PC-3 (cell line): Measurements from ENCODE around the gene ADAMTS5. TPM values are rescaled to one million over a fixed set of nuclear protein-coding genes. Genes with fewer than 3 reads are reported as not detected.
A peak's percentile ranks its signal among the peaks of the same experiment; 100 is the strongest.

Experiments used
- ATAC-seq: fragments of 200-7000 bp; cut with Tn5 transposase; 2 replicates; pipeline ENCODE4 v1.9.1; 2020; ENCODE audit warnings: mild to moderate bottlenecking, moderate library complexity
- BruUV-seq: library from RNA; stranded (reverse); fragments of 400-500 nt; replicated peaks from 2 replicates; lab custom pipeline; 2021; lab: Mats Ljungman, UMichigan
- CTCF ChIA-PET: fragments of 300-600 bp; sonication (Branson Sonifier 250); formaldehyde crosslinking; loops from one replicate; lab custom pipeline; 2022; ENCODE audit warnings: antibody characterized with exemption; lab: Charles Lee
- POLR2A ChIA-PET: fragments of 300-600 bp; sonication (Branson Sonifier 250); formaldehyde crosslinking; loops from one replicate; lab custom pipeline; 2022; ENCODE audit warnings: antibody characterized with exemption; ENCODE audit not compliant: unreplicated experiment; lab: Charles Lee
- DNase-seq: peaks from one replicate; pipeline ENCODE4 v3.0.0-alpha.2; 2015
- H2AFZ ChIP-seq: fragments of 300-600 bp; sonication (generic); 2 replicates; pipeline ENCODE4 v1.6.0; 2016; ENCODE audit warnings: antibody characterized with exemption, low read length
- H3F3A ChIP-seq: fragments of 300-600 bp; sonication (generic); one replicate; pipeline ENCODE4 v1.6.0; 2017; ENCODE audit warnings: antibody characterized with exemption, low read length, control low read depth, mild to moderate bottlenecking; ENCODE audit not compliant: unreplicated experiment
- H3K27ac ChIP-seq: fragments of 300-600 bp; sonication (generic); 2 replicates; pipeline ENCODE4 v1.5.1; 2016; ENCODE audit warnings: mild to moderate bottlenecking, low read length
- H3K27me3 ChIP-seq: fragments of 300-600 bp; sonication (generic); 2 replicates; pipeline ENCODE4 v1.6.1; 2016; ENCODE audit warnings: low read length, mixed read lengths
- H3K36me3 ChIP-seq: fragments of 300-600 bp; sonication (generic); 2 replicates; pipeline ENCODE4 v1.6.1; 2016; ENCODE audit warnings: low read depth, mixed run types, low read length, mixed read lengths
- H3K4me1 ChIP-seq: fragments of 300-600 bp; sonication (generic); 2 replicates; pipeline ENCODE4 v1.5.1; 2016; ENCODE audit warnings: low read length; ENCODE audit not compliant: insufficient read depth
- H3K4me2 ChIP-seq: fragments of 300-600 bp; sonication (generic); 2 replicates; pipeline ENCODE4 v1.6.0; 2016; ENCODE audit warnings: low read length
- H3K4me3 ChIP-seq: fragments of 300-600 bp; sonication (generic); 2 replicates; pipeline ENCODE4 v1.5.1; 2016; ENCODE audit warnings: mild to moderate bottlenecking, low read length, mixed read lengths
- H3K79me2 ChIP-seq: fragments of 300-600 bp; sonication (generic); 2 replicates; pipeline ENCODE4 v1.6.1; 2017; ENCODE audit warnings: low read length, mixed read lengths
- H3K9ac ChIP-seq: fragments of 300-600 bp; sonication (generic); 2 replicates; pipeline ENCODE4 v1.6.0; 2016; ENCODE audit warnings: mild to moderate bottlenecking, low read length
- H3K9me2 ChIP-seq: fragments of 300-600 bp; sonication (generic); replicated peaks from 2 replicates; pipeline ENCODE4 v1.6.1; 2016; ENCODE audit warnings: mixed run types, low read length, mixed read lengths
- H3K9me3 ChIP-seq: fragments of 300-600 bp; sonication (generic); 2 replicates; pipeline ENCODE4 v1.6.1; 2016; ENCODE audit warnings: low read length, mixed read lengths
- H4K20me1 ChIP-seq: fragments of 300-600 bp; sonication (generic); 2 replicates; pipeline ENCODE4 v1.6.1; 2016; ENCODE audit warnings: low read length, mixed read lengths
- EZH2 ChIP-seq: fragments of 300-600 bp; sonication (generic); IDR thresholded peaks from one replicate; pipeline ENCODE4 v1.6.1; 2017; ENCODE audit warnings: antibody characterized with exemption, mild to moderate bottlenecking, low read length; ENCODE audit not compliant: unreplicated experiment
- EZH2phosphoT487 ChIP-seq: fragments of 300-600 bp; sonication (generic); IDR thresholded peaks from 2 replicates; pipeline ENCODE4 v1.6.1; 2018; ENCODE audit warnings: mild to moderate bottlenecking, antibody characterized with exemption, low read length, borderline replicate concordance
- intact Hi-C: fragments of 100-400 bp; cut with micrococcal nuclease; formaldehyde crosslinking; loops from 2 replicates; pipeline ENCODE4 v1.9.0; 2023
- total RNA-seq: library from RNA; depleted of rRNA; stranded (reverse); fragments of >200 nt; gene quantifications from 2 replicates; pipeline ENCODE4 v1.2.3, GENCODE V29; 2014
- TF ChIP-seq, protein P1 (sequence below): fragments of 300-600 bp; sonication (generic); conservative IDR thresholded peaks from 2 replicates; pipeline ENCODE4 v1.5.1; 2017; ENCODE audit warnings: antibody characterized with exemption, low read depth, mild to moderate bottlenecking, low read length

ADAMTS5 gene
- total RNA-seq, 1 experiment from 2014 or later = not detected

DNA sequence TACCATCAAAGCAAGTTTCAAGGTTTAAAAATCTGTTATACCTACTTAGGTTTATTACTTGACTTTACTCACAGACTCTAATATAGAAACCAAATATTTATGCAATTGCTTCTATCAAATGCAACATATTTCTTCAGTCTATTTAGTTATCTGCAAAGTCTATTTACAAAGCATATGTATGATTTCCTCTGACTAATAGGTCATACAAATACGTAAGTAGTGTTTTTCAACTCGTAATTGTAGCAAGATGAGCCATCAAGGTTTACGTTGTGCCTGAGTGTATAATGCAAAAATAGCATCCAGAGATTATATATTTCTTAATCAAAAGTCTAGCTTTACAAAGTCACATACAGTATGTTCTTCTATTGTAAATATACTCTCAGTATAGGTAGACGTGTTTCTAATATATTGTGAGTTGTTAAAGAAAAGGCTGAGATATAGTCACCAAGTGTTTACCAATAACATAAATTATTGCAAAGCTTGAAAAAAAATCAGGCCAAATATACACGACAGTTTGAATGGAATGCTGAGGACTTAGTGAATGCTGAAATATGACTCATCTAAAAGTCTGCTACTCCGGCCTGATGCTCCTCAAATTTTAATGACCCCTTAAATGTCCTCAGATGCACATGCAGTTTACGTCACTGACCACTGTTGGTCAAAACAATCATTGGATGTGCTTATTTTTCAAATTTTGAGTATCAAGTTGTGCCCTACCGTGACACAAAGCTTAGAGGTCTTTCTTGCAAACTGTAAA, 48.4 kb downstream of the ADAMTS5 start:
- ATAC-seq (peak; percentile 97), DNase-seq (peak; percentile 59)
- Histone ChIP-seq H3K9me3 (no peaks in the 10 kb centered on the region), H3K79me2 (no peaks in the 10 kb centered on the region), H3K9ac (no peak overlapping the region), H3K27me3 (no peaks in the 10 kb centered on the region), H3K36me3 (no peaks in the 10 kb centered on the region), H3K27ac (peak overlapping the region; percentile 63), H3K4me1 (peaks cover 15% of the 10 kb centered on the region; the same call in 1 of the 2 replicates), H3K9me2 (no peaks in the 10 kb centered on the region), H2AFZ (no peak overlapping the region), H3K4me2 (0 out of 2 replicates have a peak overlapping the region, but pooled peaks have one; percentile 9), H3F3A (no peaks in the 10 kb centered on the region), H3K4me3 (no peak overlapping the region), H4K20me1 (no peaks in the 10 kb centered on the region)
- intact Hi-C loops = no loop called here
- BruUV-seq = no TSS peak
- ChIA-PET CTCF (interaction anchor here (0.5 kb wide), 1 partner anchor 1697 kb away, joined by 3 read pairs; no protein-coding TSS in a partner anchor), POLR2A (interaction anchor here (0.6 kb wide), 1 partner anchor 79 kb away, joined by 3 read pairs; no protein-coding TSS in a partner anchor)
- TF ChIP-seq EZH2 (no peak), EZH2phosphoT487 (no peak)
- TF ChIP-seq, protein P1, sequence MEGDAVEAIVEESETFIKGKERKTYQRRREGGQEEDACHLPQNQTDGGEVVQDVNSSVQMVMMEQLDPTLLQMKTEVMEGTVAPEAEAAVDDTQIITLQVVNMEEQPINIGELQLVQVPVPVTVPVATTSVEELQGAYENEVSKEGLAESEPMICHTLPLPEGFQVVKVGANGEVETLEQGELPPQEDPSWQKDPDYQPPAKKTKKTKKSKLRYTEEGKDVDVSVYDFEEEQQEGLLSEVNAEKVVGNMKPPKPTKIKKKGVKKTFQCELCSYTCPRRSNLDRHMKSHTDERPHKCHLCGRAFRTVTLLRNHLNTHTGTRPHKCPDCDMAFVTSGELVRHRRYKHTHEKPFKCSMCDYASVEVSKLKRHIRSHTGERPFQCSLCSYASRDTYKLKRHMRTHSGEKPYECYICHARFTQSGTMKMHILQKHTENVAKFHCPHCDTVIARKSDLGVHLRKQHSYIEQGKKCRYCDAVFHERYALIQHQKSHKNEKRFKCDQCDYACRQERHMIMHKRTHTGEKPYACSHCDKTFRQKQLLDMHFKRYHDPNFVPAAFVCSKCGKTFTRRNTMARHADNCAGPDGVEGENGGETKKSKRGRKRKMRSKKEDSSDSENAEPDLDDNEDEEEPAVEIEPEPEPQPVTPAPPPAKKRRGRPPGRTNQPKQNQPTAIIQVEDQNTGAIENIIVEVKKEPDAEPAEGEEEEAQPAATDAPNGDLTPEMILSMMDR = no peak

- DNase-seq (no peak), ATAC-seq (no peak)
- no TSS peak for BruUV-seq
- Histone ChIP-seq H2AFZ (no peak overlapping the region), H4K20me1 (no peaks in the 10 kb centered on the region), H3F3A (no peaks in the 10 kb centered on the region), H3K27ac (no peak overlapping the region), H3K9me3 (no peaks in the 10 kb centered on the region), H3K27me3 (no peaks in the 10 kb centered on the region), H3K4me3 (no peak overlapping the region), H3K9me2 (no peaks in the 10 kb centered on the region), H3K79me2 (no peaks in the 10 kb centered on the region), H3K4me2 (no peak overlapping the region), H3K36me3 (no peaks in the 10 kb centered on the region), H3K4me1 (peaks cover 15% of the 10 kb centered on the region; the same call in 1 of the 2 replicates), H3K9ac (no peak overlapping the region)
- CTCF ChIA-PET = no interaction called here
- POLR2A ChIA-PET = no interaction called here
- no peak for TF ChIP-seq EZH2phosphoT487
- no peak for TF ChIP-seq EZH2
- TF ChIP-seq, protein P1 = no peak
- intact Hi-C loops = no loop called here
These were observed 50.1 kb downstream of the ADAMTS5 start for GRCh38 chr21:26916799-26917198.

DNA sequence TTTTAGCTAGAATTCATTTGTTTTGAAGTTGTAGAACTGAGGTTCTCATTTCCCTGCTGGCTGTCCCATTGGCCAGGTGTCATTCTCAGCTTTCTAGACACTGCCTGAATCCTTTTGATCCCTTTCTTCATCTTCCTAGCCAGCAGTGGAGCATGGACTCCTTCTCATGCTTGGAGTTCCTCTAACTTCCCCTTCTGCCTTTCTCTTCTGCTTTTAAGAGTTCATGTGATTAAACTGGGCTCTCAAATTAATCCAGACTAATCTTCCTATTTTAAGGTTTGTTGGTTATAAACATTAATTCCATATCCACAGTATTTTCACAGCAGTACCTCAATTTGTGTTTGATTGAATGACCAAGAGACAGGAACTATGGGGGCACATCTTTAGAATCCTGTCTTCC, 52.3 kb downstream of the ADAMTS5 start:
- CTCF ChIA-PET = no interaction called here
- Histone ChIP-seq H3K9me2 (no peaks in the 10 kb centered on the region), H3K27ac (no peak overlapping the region), H3K79me2 (no peaks in the 10 kb centered on the region), H4K20me1 (no peaks in the 10 kb centered on the region), H3K36me3 (no peaks in the 10 kb centered on the region), H3K9me3 (no peaks in the 10 kb centered on the region), H2AFZ (no peak overlapping the region), H3K4me1 (peaks cover 15% of the 10 kb centered on the region; the same call in 1 of the 2 replicates), H3K9ac (no peak overlapping the region), H3F3A (no peaks in the 10 kb centered on the region), H3K4me3 (no peak overlapping the region), H3K4me2 (no peak overlapping the region), H3K27me3 (no peaks in the 10 kb centered on the region)
- no TSS peak for BruUV-seq
- TF ChIP-seq EZH2phosphoT487 (no peak), EZH2 (no peak)
- TF ChIP-seq, protein P1 = no peak
- DNase-seq (no peak), ATAC-seq (no peak)
- POLR2A ChIA-PET = no interaction called here
- intact Hi-C loops = no loop called here
